NCI-H446 treated with DMSO at 0.1 percent for 48 hours (cell line): ENCODE measurements around the gene CISD3.

Experiments used
- DNase-seq: peaks from one replicate; lab custom pipeline; 2025; lab: John Stamatoyannopoulos, UW

Gene CISD3, protein sequence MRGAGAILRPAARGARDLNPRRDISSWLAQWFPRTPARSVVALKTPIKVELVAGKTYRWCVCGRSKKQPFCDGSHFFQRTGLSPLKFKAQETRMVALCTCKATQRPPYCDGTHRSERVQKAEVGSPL

DNA sequence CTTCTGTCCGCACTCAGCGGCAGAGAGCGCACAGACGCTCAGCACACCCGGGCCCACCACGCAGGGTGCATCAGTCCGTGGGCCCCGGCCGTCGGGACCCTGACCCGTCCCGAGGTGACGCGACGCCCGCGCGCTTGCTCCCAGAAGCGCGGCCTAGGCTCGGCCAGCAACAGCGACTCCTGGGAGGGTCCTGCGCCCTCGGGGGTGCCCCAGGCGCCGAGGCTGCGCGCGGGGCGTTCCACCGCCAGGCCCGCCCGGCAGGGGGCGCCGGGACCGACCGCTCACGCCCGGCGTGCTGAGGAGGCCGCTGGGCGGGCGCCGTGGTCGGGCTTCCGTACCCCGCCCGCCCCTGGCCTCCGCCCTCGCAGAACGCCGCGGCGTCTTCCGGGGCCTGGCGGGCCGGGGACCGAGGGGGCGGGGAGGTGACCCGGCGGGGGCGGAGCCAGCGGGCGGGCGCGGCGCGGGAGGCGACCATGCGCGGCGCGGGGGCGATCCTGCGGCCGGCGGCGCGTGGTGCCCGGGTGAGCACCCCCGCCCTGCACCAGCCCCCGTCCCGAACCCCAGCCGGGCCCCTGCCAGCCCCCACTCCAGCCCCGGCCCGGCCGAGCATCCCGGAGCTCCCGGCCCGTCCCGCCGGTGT lies at the start of gene CISD3:
CISD3 (plus strand) TSS at position 456 of the 640 bp plus-strand sequence; CDS start at position 474, 18 bp downstream.
- DNase-seq, result peak; percentile 47

DNA sequence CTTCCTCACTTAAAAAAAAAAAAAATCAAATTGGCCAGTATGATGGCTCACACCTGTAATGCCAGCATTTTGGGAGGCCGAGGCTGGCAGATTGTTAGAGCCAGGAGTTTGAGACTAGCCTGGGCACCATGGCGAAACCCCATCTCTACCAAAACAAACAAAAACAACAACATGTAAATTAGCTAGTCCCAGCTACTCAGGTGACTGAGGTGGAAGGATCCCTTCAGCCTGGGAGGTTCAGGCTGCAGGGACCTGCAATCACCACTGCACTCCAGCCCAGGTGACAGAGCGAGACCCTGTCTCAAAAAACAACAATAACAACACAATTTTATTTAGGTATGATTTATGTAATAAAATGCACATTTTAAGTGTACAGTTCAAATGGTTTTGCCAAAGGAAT lies 49.0 kb upstream of the CISD3 start:
- DNase-seq, result no peak

DNA sequence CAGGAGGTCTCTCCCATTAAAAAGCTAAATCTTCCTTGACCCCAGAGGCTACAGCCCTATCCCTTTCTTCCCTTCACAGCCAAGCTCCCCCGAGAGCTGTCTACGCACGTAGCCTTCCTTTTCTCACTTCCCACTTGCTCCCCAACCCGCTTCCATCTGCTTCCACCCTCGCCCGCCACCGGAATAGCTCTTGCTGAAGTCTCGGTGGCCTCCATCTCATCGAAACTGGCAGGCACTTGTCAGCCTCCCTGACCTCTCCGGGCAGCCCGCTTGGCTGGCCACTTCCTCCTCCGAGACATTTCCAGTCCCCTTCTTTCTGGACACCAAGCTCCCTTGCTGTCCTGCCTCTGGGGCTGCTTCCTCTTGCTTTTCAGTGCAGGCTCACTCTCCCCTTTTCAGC lies 44.6 kb upstream of the CISD3 start:
- DNase-seq, result no peak

DNA sequence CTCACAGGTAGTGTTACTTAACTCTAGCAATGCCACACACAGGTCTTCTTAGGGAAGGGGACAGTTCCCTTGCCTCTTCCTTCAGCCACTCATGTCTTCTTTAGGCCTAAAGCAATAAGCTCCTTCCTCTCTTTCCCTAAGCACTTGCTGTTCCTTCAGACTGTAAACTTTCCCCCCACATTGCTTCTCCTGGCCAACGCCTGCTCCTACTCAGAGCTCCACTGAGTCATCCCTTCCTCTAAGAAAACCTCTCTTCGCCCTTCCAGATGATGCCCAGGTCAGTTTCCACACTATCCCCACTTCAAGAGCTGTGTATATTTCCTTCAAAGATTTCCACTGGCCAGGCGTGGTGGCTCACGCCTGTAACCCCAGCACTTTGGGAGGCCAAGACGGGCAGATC lies 42.9 kb upstream of the CISD3 start:
- DNase-seq, result no peak

DNA sequence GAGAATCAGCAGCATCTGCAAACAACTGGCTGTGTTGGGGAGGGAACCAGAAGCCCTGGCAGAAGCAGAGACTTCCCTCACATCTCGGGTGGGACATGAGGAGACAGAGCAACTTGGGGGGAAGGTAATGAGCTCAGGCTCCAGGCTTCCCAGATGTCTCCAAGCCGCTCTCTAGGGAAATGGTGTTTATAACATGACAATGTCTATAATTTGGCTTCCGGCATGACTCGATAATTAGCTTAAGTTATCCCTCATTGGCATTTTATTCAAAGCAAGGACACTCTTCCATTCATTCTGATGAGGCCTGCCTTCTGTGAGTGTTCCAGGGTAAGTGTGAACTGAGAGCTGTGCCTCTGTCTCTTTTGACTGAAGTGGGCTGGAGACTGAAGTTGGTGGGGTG lies 39.8 kb upstream of the CISD3 start:
- DNase-seq, result no peak

DNA sequence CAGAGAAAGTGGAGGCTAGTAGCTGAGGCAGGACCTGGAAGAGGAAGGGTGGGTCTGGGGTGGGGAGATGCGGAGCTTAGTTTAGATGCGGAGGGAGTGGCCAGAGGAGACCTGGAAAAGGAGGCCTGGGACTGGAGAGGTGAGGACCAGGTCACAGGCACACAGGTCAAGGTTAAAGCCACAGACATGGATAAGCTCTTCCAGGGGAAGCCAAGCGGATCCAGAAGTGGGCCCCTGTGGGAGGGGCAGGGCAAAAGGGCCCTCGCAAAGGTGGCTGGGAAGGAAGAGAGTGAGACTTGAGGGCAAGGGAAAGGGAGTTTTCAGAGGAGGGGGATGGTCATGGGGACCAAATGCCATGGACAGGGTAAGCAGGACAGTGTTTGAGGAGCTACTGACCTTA lies 39.0 kb upstream of the CISD3 start:
- DNase-seq, result no peak

DNA sequence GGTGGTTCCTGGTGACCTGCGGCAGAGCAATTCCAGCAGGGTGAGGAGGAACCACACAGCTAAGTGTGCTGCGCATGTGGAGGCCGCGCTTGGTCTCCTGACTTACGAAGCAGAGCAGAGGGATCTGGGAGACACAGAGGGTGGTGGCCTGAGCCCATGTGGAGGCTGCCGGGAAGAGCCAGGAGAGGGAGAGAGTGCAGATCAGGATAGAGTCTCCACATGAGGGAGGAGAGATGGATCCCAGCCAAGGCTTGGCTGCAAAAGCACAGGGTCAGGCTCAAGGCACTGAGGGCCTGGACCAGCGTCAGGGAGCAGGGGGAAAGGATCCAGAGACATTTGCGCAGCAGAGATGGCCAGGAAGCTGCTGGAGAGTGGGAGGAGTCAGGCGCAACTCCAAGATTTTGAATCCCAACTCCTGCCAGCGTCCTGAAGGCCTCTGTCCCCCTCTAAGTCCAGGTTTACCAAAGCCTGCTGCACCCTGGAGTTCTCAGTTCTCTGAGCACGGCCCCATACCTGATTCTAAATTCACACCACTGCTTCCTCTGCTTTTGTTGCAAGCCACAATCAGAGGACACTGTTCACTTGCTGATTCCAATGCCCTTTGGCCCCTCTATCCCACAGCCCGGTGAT lies 36.3 kb upstream of the CISD3 start:
- DNase-seq, result peak; percentile 47

DNA sequence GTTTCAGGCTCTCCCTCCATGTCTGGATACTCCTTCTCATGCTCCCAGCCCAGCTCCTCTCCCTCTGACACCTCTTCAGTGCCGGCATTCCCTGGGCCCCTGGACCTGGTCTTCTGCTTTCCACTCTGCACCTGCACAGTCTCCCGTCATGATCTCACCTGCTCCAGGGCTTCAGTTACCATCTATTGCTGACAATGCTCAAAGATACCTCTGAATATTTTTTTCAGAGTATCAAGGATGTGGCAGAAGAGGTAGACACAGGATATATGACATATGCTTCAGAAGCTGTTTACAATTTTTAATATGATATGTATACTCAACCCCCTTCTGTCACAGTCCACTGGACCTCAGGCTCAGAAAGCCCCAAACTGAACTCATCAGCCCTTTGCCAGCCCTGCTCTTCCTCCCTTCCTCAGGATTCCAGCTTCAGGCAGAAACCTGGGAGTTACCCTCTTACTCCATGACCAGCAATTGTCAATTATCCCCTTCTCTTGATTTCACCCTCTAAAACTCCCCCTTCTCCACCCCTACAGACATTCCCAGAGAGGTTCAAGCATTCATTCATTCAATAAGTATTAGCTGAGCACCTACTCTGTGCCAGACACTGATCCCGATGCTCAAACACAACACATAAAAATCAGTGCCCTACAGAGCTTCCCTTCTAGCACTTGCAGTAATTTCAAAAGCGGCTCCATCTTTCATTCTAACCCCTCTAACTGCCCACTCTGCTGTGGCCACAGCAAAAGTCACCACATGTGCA lies 32.9 kb upstream of the CISD3 start:
- no peak for DNase-seq

DNA sequence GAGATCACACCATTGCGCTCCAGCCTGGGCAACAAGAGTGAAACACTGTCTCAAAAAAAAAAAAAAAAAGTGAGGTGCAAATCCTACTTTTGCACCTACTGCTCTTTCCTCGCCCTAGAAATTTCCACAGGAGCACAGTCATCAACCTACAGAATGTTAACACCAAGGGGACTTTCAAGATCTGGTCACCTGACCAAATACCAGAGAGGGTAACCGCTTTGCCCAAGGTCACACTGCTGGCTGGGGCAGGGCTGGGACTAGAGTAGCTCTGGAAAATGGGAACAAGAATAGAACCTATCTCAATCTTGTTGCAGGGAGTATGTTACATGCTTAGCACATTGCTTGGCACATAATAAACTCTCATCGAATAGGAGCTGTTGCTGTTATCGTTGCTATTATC lies 31.4 kb upstream of the CISD3 start:
- DNase-seq, result no peak

DNA sequence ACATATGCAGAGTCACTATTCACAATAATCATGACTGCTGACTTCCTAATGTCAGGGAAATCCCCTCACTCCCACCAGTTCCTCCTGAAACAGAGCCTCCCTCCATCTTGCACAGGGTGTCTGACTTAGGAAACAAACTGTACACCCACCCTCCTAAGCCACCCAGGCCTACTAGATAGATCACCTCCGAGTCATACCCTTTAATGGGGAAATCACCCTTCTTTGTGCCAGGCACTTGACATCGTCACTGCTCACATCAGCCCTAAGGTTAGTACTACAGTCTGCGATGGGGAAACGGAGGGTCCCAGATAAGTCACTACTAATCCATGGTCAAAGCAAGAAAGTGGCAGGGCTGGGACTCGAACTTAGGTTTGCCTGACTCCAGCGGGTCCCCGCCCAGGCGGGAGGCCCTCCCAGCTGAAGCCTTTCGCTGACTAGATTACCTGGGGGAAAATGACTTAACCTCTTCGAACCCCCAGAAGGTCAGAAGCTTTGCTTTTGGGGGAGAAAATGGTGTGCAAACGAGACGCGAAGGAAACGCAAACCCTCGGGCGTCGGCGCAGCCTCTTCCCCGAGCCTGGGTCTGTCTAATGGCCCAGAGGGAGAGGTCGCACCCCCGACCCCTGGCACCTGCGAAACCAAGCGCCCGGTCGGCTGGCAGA lies 28.5 kb upstream of the CISD3 start:
- no peak for DNase-seq

DNA sequence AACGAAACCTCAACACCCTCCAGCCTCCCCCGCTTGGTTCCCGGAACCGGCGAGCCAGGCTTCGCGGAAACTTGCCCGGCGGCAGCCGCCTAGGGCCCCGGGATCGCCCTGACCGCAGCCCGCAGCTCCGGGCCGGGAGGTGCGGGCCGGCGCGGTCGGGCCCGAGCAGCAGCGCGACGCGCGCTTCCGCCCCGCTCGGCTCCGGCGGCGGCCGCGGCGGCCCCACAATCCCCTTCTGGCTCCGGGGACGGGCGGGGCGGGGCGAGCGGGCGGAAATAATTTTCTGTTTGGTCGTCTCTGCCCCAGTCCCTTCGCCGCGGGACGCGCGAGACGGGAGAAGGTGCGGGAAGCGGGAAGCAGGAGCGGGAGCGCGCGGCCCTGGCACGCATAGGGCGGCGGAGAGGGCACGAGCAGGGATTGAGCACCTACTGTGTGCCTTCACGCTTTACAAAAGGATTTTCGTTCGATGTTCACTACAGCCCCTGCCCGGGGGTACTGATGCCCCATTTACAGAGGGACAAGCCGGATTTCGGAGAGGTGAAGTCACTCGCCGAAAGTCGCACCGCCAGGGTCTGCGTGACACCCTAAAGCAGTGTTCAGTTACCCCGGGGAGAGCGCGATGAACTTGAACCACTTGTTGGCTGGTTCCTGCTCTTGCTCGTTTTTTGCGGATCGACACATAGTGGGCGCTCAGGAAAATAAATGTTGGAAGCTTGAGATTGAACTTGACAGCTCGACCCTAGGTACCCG lies 27.8 kb upstream of the CISD3 start:
- DNase-seq, result peak; percentile 56

DNA sequence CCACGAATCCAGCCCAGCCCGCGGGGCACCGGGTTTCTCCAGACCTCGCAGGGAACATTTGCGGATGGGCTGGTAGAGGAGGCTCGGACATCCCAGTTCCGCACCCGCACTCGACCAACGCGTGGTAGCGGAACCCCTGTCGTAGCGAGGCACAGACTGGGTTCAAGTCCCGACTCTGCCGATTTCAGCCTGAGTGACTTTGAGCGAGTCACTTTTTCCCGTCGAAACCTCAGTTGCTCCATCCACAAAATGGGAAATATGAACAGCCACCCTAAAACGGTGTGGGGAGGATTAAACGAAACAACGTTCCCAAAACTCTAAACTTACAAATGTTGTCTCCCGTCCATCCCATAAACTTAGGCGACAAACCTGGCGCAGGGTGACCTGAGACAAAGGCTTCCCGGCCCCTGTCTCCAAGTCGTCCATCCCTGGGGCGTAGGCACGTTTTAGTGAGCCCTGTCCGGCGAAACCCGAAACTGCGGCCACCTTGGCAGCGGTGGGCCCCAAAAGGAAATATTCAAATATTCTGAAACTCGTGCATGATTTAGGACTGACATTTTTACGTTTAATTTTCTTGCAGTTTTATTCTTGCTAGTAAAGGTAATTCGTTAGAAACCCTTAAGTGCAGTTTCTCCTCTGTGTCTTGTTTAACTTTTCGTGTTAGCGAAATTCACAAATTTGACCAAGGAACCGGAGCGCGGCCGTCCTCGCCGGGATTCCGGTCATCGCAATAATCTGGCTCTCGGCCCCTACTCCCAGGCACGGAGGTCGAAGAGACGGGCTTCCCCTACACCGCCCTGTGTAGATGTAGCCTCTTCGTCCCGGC lies 27.0 kb upstream of the CISD3 start:
- DNase-seq, result no peak

DNA sequence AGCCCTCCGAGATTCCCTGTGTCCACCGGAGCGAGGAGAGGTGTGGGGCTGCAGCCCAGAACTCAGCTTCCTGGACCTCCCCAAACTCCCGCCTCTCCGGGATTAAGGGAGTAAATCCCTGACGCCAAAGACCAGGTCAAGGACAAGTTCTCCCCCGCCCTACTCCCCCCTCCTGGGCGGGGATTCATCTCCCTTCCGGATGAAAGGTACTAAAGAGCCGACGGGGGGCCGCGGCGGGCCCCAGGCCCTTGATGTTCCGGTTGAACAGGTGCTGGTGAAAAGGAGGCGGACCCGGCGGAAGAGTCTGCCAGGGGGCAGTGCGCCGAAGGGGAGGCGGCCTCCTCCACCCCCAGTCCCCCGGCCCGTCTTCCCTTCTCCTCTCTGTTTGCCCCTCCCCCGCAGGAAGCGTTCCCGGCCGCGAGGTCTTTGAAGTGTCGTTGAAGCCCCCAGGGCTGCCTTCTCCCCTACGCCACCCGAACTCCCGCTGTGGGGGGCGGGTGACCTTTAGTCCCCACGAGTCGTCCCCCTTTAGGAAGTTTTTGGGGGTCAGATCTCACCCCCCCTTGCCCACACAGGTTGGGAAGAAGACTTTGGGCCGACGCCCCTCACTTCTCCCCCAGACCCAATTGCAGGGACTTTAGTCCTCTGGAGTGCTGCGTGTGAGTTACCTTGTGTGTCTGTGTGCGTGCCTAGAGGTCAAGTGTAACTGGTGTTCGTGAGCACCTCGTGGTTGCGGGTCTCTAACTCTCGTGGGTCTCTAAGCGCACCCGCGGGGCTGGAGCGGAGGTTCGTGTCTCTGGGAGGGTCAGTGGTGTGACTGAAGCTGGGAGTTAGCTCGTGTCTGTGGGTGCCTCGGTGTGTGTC lies 26.2 kb upstream of the CISD3 start:
- DNase-seq, result no peak

DNA sequence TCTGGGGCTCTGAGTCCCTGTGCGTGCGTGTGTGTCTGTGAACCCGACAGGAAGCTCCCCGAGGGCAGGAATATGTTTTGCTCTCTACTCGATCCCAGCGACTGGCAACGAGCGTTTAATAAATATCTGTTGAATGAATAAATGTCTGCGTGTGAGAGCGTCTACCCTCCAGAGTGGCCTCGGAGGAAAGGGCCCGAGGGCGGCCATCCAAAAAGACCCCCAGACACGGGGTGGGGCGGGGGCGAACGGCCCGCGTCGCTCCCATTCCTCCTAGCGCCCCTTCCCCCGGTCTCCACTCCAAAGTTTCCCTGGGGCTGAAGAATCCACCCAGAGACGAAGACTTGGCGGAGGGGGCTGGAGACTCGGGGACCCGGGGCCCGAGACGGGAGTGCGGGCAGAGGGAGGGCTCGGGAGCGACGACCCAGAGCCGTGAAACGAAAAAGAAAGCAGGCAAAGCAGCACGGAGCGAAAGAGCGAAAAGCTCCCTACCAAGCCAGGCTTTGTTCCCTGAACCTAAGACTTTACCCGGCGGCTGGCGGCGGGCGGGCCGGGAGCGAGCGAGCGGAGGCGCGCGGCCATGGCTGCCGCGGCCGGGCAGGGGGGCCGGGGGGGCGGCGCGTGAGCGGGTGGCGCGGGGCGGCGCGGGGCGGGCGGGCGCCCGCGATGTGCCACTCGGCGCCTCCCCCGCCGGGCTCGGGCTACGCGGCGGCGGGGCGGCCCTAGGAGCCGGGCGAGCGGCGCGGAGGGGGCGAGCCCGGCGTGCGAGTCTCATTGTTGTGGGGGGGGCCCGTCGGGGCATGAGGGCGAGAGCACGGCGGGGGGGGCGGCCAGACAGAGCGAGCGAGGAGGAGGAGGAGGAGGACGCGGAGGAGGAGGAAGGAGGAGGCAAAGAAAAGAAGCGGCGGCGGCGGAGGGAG lies 25.3 kb upstream of the CISD3 start, which contains the start of gene MLLT6:
MLLT6 (plus strand) TSS at position 668 of the 917 bp plus-strand sequence. CDS start 360 bp downstream, outside the sequence.
- DNase-seq, result peak; percentile 32

DNA sequence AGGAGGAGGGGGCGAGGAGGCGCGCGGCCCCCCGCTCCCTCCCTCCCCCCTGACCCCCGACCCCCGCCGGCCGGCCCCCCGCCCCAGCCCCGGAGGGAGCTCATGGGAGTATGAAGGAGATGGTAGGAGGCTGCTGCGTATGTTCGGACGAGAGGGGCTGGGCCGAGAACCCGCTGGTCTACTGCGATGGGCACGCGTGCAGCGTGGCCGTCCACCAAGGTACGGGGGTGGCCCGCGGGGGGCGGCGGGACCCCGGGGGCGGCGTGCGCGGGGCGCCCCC lies 24.7 kb upstream of the CISD3 start:
- no peak for DNase-seq

DNA sequence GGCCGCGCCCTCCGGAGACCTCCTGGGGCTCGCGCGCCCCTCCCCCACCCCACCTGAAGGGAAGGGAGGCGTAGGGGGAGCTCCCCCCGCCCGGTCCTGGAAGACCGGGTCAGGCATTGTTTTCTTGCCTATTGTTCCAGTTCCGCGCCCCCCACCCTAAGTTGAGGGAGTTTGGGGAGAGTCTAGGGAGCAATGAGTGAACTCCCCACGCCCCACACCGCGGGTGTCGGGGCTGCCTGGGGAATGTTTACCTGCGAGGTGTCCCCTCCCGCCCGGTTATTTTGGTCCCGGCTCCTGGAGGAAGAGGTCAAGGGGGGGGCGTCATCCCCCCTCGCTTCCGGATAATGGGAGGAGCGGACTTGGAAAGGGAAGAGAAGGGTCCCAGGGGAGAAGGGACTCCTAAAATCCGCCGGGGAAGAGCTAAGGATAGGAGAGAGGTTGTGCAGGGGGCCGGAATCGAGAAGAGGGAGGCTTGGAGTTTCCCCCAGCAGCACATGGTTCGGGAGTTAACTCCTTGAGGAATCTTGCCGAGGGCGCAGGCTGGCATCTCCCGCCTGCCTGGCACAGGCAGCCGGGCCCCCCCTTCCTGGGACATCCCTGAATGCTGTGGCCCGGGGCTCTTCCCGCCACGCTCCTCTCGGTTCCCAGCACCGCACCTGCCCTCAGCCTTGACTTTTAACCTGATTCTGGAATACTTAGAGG lies 24.2 kb upstream of the CISD3 start:
- no peak for DNase-seq

DNA sequence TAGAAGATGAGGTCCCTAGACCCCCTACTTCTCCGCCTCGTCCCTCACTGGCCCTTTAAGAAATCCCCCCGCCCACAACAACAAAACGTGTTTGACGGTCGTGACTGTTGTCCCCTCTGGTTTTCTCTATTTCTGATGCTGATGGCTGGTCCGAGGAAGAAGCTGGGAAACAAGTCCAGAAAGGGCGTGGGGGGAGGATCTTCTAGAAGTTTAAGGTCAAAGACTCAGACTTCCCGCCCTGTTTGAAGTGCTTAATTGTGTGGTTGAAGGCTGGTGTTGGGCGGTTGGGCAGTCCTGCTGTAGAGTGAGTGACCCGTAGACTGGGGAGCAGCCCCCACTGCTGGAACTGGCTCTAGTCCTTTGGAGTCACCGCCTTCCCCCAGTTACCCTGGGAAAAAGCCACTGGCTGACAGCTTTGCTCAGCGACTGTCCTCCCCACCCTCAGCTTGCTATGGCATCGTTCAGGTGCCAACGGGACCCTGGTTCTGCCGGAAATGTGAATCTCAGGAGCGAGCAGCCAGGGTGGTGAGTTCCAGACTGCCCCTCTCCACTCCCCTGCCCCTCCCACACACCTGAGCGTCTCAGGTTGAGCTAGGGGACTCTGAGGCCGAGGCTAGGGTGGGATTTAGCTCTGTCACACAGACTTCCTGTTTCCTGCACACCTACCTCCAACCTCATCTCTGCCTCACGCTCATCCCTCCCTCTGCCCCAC lies 23.5 kb upstream of the CISD3 start:
- no peak for DNase-seq
